ENCODE data around the gene SBDS.
"Not testable (repeated sequence)": the region's sequence is repeated elsewhere in the genome, so short reads cannot be mapped to it uniquely, and the experiment has no call there.

Gene SBDS

GRCh38 chr7:66995050-66995776 is at the start of gene SBDS:
Gene SBDS, minus strand, starts transcription at chr7:66995586. Its CDS starts 169 bp downstream, at chr7:66995417.
- DNase-seq, result peak; percentile 82

DNA sequence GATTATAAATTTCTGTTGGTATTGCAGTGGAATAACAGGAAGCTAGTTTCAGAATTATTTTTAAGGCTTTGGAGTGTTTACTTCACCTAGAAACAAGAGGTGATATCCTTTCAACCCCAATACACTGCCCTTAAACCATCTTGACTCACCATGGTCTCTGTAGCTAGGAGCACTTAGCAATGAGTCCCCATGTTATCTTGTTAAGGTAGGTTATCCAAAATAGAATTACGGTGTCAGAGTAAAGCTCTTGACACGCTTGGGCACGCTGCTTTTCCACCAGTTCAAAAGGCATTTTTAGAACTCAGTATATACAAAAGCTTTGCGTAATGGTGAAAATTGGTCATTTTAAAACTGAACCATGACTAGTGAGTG is 48.2 kb upstream of the SBDS start:
- DNase-seq, result not testable (repeated sequence)

- not testable (repeated sequence) for DNase-seq
These were observed 47.6 kb upstream of the SBDS start for GRCh38 chr7:67042781-67043558.

GRCh38 chr7:67040832-67041231 is 45.4 kb upstream of the SBDS start:
- not testable (repeated sequence) for DNase-seq

GRCh38 chr7:67036432-67037395 is 41.3 kb upstream of the SBDS start:
- DNase-seq, result not testable (repeated sequence)

- DNase-seq, result no peak
These were observed 37.9 kb upstream of the SBDS start for GRCh38 chr7:67033251-67033650.

DNA sequence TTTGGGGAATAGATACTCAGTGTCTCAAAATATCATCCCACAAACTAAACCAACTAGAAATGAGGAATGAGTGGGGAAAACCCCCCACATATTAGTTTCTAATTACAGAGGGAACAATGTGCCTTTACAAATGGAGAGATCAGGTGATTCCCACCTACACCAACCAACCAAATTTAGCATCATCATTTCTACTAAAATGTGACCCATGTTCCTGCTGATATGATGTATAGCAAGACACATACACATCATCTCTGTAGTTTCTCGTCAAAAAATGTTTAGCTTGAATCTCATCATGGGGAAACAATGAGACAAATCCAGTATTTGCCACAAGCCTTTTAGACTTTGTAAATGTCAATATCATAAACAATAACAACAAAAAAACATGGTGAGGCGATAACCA is 36.3 kb upstream of the SBDS start:
- not testable (repeated sequence) for DNase-seq

DNA sequence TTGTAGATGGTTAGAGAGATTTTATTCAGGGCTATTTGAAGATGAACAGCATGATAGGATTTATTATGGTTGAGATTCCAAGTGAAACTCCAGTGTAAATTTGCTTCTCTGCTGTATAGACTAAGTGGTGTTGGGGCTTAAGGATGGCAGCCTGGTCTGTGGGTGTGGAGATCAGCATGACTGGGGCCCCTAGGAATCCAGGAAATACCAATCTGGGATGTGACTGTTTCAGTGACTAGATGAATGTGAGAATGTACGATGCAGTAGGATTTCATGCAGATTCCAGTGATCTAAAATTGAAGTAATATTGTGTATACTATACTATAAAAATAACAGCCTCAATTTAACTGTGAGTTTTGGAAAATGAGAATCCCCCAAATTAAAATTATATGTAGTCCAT is 30.1 kb upstream of the SBDS start:
- DNase-seq, result not testable (repeated sequence)

- no peak for DNase-seq
These were observed 27.1 kb upstream of the SBDS start for GRCh38 chr7:67022511-67022910.

DNA sequence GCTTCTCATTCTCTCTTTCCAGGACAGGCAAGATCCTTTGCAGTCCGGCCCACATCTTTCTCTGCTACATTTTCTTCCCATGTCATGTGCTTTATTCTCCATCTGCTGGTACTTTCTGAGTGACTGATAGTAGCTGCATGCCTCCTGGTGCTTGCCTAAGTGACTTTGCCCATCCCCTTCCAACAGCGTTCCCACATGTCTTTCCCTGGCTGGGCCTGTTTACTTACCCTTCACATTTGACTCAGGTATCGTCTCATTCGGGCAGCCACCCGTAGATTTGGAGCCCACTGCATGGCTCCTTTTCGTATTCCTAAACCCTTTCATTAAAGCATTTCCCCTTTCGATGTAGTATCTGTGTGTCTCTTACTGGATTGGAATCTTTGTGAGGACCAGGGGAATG is 25.9 kb upstream of the SBDS start:
- no peak for DNase-seq

- no peak for DNase-seq
These were observed 24.4 kb upstream of the SBDS start for GRCh38 chr7:67019562-67020390.

DNA sequence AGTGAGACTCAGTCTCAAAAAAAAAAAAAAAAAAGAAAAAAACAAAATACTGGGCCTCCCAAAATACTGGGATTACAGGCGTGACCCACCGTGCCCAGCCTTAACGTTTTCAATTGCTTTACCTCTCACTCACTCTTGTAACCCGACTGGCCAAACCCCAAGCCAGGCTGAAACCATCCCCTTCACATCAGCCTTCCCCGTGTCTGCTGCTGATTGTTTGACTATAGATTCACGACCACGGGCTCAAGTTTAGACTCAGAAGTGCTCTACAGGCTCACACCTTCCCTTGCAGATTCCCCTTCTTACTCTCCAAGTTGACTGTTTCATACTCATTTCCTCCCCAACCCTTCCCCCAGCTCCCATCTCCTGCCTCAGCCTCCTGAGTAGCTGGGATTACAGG is 23.6 kb upstream of the SBDS start:
- no peak for DNase-seq

- DNase-seq, result not testable (repeated sequence)
These were observed 22.6 kb upstream of the SBDS start for GRCh38 chr7:67017971-67018370.

- DNase-seq, result not testable (repeated sequence)
These were observed 18.8 kb upstream of the SBDS start for GRCh38 chr7:67014076-67014622.

- not testable (repeated sequence) for DNase-seq
These were observed 14.3 kb upstream of the SBDS start for GRCh38 chr7:67009677-67010076.

- DNase-seq, result no peak
These were observed 12.9 kb upstream of the SBDS start for GRCh38 chr7:67008260-67008659.

- DNase-seq, result no peak
These were observed 11.6 kb upstream of the SBDS start for GRCh38 chr7:67006965-67007364.

DNA sequence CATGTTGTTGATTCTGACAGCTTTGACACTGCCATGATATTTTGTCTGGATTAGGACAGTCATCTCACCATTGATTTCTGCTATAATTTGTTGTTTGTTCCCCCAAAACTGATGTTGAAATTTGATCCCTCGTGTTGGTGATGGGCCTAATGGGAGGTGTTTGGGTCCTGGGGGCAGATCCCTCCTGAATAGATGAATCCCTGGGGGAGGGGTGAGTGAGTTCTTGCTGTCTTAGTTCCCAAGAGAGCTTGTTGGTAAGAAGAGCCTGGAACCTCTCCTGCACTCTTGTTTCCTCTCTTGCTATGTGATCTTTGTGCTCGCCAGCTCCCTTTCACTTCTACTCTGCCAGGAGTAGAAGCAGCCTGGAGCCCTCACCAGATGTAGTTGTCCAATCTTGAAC is 8.8 kb upstream of the SBDS start:
- DNase-seq, result not testable (repeated sequence)

DNA sequence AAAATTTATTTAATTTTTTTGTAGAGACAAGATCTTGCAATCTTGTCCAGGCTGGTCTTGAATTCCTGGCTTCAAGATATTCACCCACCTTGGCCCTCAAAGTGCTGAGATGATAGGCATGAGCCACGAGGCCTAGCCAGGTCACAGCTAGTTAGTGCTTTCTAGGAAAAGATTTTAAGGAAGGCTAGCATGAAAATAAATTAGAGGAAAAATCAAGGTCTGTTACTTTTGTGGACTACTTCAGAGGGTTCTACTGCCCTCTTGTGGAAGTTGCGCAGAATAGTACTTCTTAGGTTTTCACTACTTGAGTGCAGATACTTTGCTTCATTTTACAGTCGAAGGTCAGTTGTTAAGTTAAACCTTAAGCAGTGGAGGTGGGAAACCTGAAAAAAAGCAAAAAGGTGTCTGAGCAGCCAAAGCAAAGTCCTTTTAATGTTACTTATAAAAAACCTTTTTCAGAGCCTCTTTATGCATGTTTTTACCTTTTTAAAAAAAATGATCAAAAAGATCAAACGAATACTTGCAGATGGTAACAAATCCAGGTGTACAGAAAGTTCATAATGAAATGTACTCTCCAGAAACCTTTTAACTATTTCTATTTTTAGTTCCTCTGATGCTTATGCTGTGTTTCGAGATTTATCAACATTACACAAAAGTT is 5.3 kb upstream of the SBDS start:
- DNase-seq, result not testable (repeated sequence)

- peak; percentile 96 for DNase-seq
These were observed 1.2 kb upstream of the SBDS start, which contains the start of gene TYW1 for GRCh38 chr7:66996444-66997191. Gene TYW1, plus strand, starts transcription at chr7:66996833. Its CDS starts 146 bp downstream, at chr7:66996979.
